A673 (cell line): ENCODE measurements around the gene HADHA. TPM values are rescaled to one million over a fixed set of nuclear protein-coding genes. Genes with fewer than 3 reads are reported as not detected.

Experiments used
- BruUV-seq: library from RNA; stranded (reverse); fragments of 400-500 nt; replicated peaks from 2 replicates; lab custom pipeline; 2021; lab: Mats Ljungman, UMichigan
- CTCF ChIA-PET: fragments of 300-600 bp; sonication (Branson Sonifier 250); formaldehyde crosslinking; loops from one replicate; lab custom pipeline; 2022; ENCODE audit warnings: antibody characterized with exemption; lab: Charles Lee
- POLR2A ChIA-PET: fragments of 300-600 bp; sonication (Branson Sonifier 250); formaldehyde crosslinking; loops from one replicate; lab custom pipeline; 2022; ENCODE audit warnings: antibody characterized with exemption; ENCODE audit not compliant: low non-redundant PET; lab: Charles Lee
- DNase-seq: peaks from one replicate; pipeline ENCODE4 v3.0.0-alpha.2; 2015; ENCODE audit warnings: low spot score
- H3K27ac ChIP-seq: fragments of 200-600 bp; sonication (generic); 2 replicates; pipeline ENCODE4 v1.5.1; 2016; ENCODE audit warnings: mixed run types, low read depth, mild to moderate bottlenecking, mixed read lengths, antibody characterized with exemption, low read length; ENCODE audit not compliant: poor library complexity, severe bottlenecking
- H3K27me3 ChIP-seq: fragments of 200-600 bp; sonication (generic); replicated peaks from 2 replicates; pipeline ENCODE4 v1.6.1; 2017; ENCODE audit warnings: mixed run types, low read depth, mild to moderate bottlenecking, mixed read lengths, antibody characterized with exemption, low read length; ENCODE audit not compliant: insufficient read depth, poor library complexity
- H3K36me3 ChIP-seq: fragments of 200-600 bp; sonication (generic); 2 replicates; pipeline ENCODE4 v1.6.1; 2016; ENCODE audit warnings: mixed run types, mild to moderate bottlenecking, mixed read lengths, antibody characterized with exemption, low read length; ENCODE audit not compliant: insufficient read depth, poor library complexity, severe bottlenecking
- H3K4me1 ChIP-seq: fragments of 200-600 bp; sonication (generic); 2 replicates; pipeline ENCODE4 v1.6.1; 2017; ENCODE audit warnings: mixed run types, mild to moderate bottlenecking, mixed read lengths, antibody characterized with exemption, low read length; ENCODE audit not compliant: insufficient read depth, poor library complexity, severe bottlenecking
- H3K4me3 ChIP-seq: fragments of 200-600 bp; sonication (generic); 2 replicates; pipeline ENCODE4 v1.5.1; 2016; ENCODE audit warnings: low read depth, mixed run types, mild to moderate bottlenecking, mixed read lengths, low read length; ENCODE audit not compliant: poor library complexity, severe bottlenecking
- H3K9me3 ChIP-seq: fragments of 200-600 bp; sonication (generic); 2 replicates; pipeline ENCODE4 v1.6.1; 2016; ENCODE audit warnings: mixed run types, low read depth, mild to moderate bottlenecking, mixed read lengths, antibody characterized with exemption, low read length; ENCODE audit not compliant: poor library complexity, severe bottlenecking
- EZH2 ChIP-seq: fragments of 200-600 bp; sonication (generic); IDR thresholded peaks from 2 replicates; pipeline ENCODE4 v1.6.1; 2017; ENCODE audit warnings: borderline replicate concordance, low read depth, mild to moderate bottlenecking, mixed read lengths, antibody characterized with exemption, low read length; ENCODE audit not compliant: poor library complexity, severe bottlenecking
- intact Hi-C: fragments of 100-400 bp; cut with micrococcal nuclease; formaldehyde crosslinking; loops from one replicate; pipeline ENCODE4 v1.10.0; 2022; ENCODE audit not compliant: unreplicated experiment
- total RNA-seq: library from RNA; stranded (reverse); gene quantifications from 2 replicates; pipeline ENCODE4 v1.2.3, GENCODE V29; 2021
- TF ChIP-seq, protein P1 (sequence below): fragments of 300-800, 200-600 bp; sonication (generic); conservative IDR thresholded peaks from 2 replicates; pipeline ENCODE4 v1.5.1; 2017; ENCODE audit warnings: low read depth, mild to moderate bottlenecking, antibody characterized with exemption, low read length, moderate library complexity, mixed read lengths

Gene HADHA
- total RNA-seq, 1 experiment from 2014 or later, result 136 TPM

GRCh38 chr2:26178746-26179436 lies 65.5 kb downstream of the HADHA start:
- no peaks in the 10 kb centered on the region for H3K36me3 ChIP-seq
- POLR2A ChIA-PET, result no interaction called here
- no peaks in the 10 kb centered on the region for H3K27me3 ChIP-seq
- peaks cover 5% of the 10 kb centered on the region for H3K4me1 ChIP-seq
- TF ChIP-seq EZH2, result no peak
- TF ChIP-seq, protein P1, sequence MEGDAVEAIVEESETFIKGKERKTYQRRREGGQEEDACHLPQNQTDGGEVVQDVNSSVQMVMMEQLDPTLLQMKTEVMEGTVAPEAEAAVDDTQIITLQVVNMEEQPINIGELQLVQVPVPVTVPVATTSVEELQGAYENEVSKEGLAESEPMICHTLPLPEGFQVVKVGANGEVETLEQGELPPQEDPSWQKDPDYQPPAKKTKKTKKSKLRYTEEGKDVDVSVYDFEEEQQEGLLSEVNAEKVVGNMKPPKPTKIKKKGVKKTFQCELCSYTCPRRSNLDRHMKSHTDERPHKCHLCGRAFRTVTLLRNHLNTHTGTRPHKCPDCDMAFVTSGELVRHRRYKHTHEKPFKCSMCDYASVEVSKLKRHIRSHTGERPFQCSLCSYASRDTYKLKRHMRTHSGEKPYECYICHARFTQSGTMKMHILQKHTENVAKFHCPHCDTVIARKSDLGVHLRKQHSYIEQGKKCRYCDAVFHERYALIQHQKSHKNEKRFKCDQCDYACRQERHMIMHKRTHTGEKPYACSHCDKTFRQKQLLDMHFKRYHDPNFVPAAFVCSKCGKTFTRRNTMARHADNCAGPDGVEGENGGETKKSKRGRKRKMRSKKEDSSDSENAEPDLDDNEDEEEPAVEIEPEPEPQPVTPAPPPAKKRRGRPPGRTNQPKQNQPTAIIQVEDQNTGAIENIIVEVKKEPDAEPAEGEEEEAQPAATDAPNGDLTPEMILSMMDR, result no peak
- no peak for DNase-seq
- no TSS peak for BruUV-seq
- intact Hi-C loops, result no loop called here
- no peak overlapping the region for H3K27ac ChIP-seq
- H3K9me3 ChIP-seq, result no peaks in the 10 kb centered on the region
- CTCF ChIA-PET, result no interaction called here
- peak overlapping the region; percentile 26 for H3K4me3 ChIP-seq

- DNase-seq, result no peak
- H3K36me3 ChIP-seq, result no peaks in the 10 kb centered on the region
- TF ChIP-seq, protein P1, result no peak
- TF ChIP-seq EZH2, result no peak
- H3K9me3 ChIP-seq, result no peaks in the 10 kb centered on the region
- ChIA-PET POLR2A (no interaction called here), CTCF (no interaction called here)
- intact Hi-C loops, result no loop called here
- no peaks in the 10 kb centered on the region for H3K27me3 ChIP-seq
- peaks cover 5% of the 10 kb centered on the region for H3K4me1 ChIP-seq
- H3K27ac ChIP-seq, result no peak overlapping the region
- H3K4me3 ChIP-seq, result no peak overlapping the region
- no TSS peak for BruUV-seq
These were observed 66.2 kb downstream of the HADHA start for GRCh38 chr2:26178246-26178645.

DNA sequence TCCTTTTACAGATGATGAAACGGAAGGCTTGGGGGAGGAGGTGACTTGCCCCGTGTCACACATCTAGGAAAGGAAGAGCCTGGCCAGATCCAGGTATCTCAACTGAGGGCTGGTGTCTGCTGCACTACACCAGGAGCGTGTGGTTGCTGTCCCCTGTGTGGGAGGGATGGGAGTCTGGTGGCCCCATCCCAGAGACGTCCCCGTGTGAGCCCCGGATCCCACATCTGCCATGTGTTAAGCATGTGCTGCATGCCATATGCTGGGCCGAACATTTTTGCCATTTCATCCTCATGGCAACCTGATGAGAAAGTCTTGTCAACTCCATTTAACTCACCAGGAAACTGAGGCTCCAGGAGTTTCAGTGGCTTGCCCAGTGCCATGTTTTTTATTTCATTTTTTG lies 67.3 kb downstream of the HADHA start:
- CTCF ChIA-PET, result no interaction called here
- BruUV-seq, result no TSS peak
- Histone ChIP-seq H3K27ac (no peak overlapping the region), H3K4me1 (peaks cover 5% of the 10 kb centered on the region), H3K9me3 (no peaks in the 10 kb centered on the region), H3K4me3 (no peak overlapping the region), H3K36me3 (no peaks in the 10 kb centered on the region), H3K27me3 (no peaks in the 10 kb centered on the region)
- intact Hi-C loops, result no loop called here
- POLR2A ChIA-PET, result no interaction called here
- DNase-seq, result no peak
- no peak for TF ChIP-seq EZH2
- TF ChIP-seq, protein P1, result no peak
